ENCODE results near the gene RIPOR2. TPM values are rescaled to one million over a fixed set of nuclear protein-coding genes. Genes with fewer than 3 reads are reported as not detected.

Gene RIPOR2
- total and polyA plus RNA-seq, 2 experiments from 2014 or later = 9.5 to 22.5 TPM

DNA sequence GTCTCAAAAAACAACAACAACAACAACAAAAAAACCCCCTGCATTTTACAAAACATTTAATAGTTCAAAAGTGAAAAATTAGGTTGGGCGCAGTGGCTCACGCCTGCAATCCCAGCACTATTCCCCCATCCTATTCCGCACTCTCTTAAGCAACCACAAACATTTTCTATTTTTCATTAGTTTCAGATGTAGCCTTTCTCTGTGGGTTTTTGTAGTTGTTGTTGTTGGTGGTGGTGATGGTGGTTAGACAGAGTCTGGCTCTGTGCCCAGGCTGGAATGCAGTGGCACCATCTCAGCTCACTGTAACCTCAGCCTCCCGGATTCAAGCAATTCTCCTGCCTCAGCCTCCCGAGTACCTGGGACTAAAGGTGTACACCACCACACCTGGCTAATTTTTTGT, 167.4 kb downstream of the RIPOR2 start:
- Histone ChIP-seq H3K9me2 (ENCODE audit: insufficient read depth) (0 out of 2 replicates have a peak, but pooled peaks cover 4% of the 10 kb centered on the region), H3K4me2 (no peak overlapping the region), H3F3A (replicated peaks; ENCODE audit: low read depth) (no peaks in the 10 kb centered on the region), H3K27me3 (ENCODE audit: insufficient read depth) (no peaks in the 10 kb centered on the region), H3K79me2 (replicated peaks; ENCODE audit: insufficient read depth) (no peaks in the 10 kb centered on the region), H3K4me3 (no peak overlapping the region), H4K20me1 (replicated peaks; ENCODE audit: insufficient read depth) (no peaks in the 10 kb centered on the region), H3K36me3 (ENCODE audit: insufficient read depth) (no peaks in the 10 kb centered on the region), H2AFZ (no peak overlapping the region), H3K27ac (ENCODE audit: low read depth) (no peak overlapping the region), H3K4me1 (ENCODE audit: insufficient read depth) (no peaks in the 10 kb centered on the region)
- Mint-ChIP-seq H3K4me3 (no peak overlapping the region), H3K36me3 (ENCODE audit: low read depth) (no peaks in the 10 kb centered on the region), H3K27me3 (ENCODE audit: insufficient read depth, low read depth, poor library complexity) (peaks cover 2% of the 10 kb centered on the region), H3K9me3 (no peaks in the 10 kb centered on the region), H3K4me1 (no peaks in the 10 kb centered on the region), H3K27ac (no peak overlapping the region)
- ATAC-seq = no peak
- DNase-seq (ENCODE audit: low spot score) = no peak
- TF ChIP-seq, protein P1, sequence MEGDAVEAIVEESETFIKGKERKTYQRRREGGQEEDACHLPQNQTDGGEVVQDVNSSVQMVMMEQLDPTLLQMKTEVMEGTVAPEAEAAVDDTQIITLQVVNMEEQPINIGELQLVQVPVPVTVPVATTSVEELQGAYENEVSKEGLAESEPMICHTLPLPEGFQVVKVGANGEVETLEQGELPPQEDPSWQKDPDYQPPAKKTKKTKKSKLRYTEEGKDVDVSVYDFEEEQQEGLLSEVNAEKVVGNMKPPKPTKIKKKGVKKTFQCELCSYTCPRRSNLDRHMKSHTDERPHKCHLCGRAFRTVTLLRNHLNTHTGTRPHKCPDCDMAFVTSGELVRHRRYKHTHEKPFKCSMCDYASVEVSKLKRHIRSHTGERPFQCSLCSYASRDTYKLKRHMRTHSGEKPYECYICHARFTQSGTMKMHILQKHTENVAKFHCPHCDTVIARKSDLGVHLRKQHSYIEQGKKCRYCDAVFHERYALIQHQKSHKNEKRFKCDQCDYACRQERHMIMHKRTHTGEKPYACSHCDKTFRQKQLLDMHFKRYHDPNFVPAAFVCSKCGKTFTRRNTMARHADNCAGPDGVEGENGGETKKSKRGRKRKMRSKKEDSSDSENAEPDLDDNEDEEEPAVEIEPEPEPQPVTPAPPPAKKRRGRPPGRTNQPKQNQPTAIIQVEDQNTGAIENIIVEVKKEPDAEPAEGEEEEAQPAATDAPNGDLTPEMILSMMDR (conservative IDR thresholded peaks at IDR 0.05; ENCODE audit: low read depth in 2 of 2) = no peak
- TF ChIP-seq JUNB (IDR thresholded peaks at IDR 0.05; ENCODE audit: unreplicated experiment) (no peak), STAT1 (IDR thresholded peaks at IDR 0.05; ENCODE audit: unreplicated experiment) (no peak), EZH2phosphoT487 (IDR thresholded peaks at IDR 0.05; ENCODE audit: unreplicated experiment) (no peak)
- TF ChIP-seq, protein P2, sequence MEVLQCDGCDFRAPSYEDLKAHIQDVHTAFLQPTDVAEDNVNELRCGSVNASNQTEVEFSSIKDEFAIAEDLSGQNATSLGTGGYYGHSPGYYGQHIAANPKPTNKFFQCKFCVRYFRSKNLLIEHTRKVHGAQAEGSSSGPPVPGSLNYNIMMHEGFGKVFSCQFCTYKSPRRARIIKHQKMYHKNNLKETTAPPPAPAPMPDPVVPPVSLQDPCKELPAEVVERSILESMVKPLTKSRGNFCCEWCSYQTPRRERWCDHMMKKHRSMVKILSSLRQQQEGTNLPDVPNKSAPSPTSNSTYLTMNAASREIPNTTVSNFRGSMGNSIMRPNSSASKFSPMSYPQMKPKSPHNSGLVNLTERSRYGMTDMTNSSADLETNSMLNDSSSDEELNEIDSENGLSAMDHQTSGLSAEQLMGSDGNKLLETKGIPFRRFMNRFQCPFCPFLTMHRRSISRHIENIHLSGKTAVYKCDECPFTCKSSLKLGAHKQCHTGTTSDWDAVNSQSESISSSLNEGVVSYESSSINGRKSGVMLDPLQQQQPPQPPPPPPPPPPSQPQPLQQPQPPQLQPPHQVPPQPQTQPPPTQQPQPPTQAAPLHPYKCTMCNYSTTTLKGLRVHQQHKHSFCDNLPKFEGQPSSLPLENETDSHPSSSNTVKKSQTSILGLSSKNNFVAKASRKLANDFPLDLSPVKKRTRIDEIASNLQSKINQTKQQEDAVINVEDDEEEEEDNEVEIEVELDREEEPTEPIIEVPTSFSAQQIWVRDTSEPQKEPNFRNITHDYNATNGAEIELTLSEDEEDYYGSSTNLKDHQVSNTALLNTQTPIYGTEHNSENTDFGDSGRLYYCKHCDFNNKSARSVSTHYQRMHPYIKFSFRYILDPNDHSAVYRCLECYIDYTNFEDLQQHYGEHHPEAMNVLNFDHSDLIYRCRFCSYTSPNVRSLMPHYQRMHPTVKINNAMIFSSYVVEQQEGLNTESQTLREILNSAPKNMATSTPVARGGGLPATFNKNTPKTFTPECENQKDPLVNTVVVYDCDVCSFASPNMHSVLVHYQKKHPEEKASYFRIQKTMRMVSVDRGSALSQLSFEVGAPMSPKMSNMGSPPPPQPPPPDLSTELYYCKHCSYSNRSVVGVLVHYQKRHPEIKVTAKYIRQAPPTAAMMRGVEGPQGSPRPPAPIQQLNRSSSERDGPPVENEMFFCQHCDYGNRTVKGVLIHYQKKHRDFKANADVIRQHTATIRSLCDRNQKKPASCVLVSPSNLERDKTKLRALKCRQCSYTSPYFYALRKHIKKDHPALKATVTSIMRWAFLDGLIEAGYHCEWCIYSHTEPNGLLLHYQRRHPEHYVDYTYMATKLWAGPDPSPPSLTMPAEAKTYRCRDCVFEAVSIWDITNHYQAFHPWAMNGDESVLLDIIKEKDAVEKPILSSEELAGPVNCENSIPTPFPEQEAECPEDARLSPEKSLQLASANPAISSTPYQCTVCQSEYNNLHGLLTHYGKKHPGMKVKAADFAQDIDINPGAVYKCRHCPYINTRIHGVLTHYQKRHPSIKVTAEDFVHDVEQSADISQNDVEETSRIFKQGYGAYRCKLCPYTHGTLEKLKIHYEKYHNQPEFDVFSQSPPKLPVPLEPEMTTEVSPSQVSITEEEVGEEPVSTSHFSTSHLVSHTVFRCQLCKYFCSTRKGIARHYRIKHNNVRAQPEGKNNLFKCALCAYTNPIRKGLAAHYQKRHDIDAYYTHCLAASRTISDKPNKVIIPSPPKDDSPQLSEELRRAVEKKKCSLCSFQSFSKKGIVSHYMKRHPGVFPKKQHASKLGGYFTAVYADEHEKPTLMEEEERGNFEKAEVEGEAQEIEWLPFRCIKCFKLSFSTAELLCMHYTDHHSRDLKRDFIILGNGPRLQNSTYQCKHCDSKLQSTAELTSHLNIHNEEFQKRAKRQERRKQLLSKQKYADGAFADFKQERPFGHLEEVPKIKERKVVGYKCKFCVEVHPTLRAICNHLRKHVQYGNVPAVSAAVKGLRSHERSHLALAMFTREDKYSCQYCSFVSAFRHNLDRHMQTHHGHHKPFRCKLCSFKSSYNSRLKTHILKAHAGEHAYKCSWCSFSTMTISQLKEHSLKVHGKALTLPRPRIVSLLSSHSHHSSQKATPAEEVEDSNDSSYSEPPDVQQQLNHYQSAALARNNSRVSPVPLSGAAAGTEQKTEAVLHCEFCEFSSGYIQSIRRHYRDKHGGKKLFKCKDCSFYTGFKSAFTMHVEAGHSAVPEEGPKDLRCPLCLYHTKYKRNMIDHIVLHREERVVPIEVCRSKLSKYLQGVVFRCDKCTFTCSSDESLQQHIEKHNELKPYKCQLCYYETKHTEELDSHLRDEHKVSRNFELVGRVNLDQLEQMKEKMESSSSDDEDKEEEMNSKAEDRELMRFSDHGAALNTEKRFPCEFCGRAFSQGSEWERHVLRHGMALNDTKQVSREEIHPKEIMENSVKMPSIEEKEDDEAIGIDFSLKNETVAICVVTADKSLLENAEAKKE (CRISPR knock-in tag; IDR thresholded peaks at IDR 0.05) = no peak
- TF ChIP-seq, protein P3, sequence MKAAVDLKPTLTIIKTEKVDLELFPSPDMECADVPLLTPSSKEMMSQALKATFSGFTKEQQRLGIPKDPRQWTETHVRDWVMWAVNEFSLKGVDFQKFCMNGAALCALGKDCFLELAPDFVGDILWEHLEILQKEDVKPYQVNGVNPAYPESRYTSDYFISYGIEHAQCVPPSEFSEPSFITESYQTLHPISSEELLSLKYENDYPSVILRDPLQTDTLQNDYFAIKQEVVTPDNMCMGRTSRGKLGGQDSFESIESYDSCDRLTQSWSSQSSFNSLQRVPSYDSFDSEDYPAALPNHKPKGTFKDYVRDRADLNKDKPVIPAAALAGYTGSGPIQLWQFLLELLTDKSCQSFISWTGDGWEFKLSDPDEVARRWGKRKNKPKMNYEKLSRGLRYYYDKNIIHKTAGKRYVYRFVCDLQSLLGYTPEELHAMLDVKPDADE (IDR thresholded peaks at IDR 0.05) = no peak

All from GM23338 (cell line).